Measurements from ENCODE around the gene ZNF804B.

The ZNF804B gene

GRCh38 chr7:88759230-88760135, at the start of gene ZNF804B:
Gene ZNF804B, plus strand, starts transcription at chr7:88759700. Its CDS starts 277 bp downstream, at chr7:88759977.
- DNase-seq (ENCODE audit: low spot score): no peak

- no peak for DNase-seq (ENCODE audit: low spot score)
These were observed 23.6 kb upstream of the ZNF804B start for GRCh38 chr7:88735920-88736319.

GRCh38 chr7:88737632-88738031, 21.9 kb upstream of the ZNF804B start:
- DNase-seq (ENCODE audit: low spot score): no peak

GRCh38 chr7:88746126-88746525, 13.4 kb upstream of the ZNF804B start:
- no peak for DNase-seq (ENCODE audit: low spot score)

- DNase-seq (ENCODE audit: low spot score): no peak
These were observed 2.7 kb upstream of the ZNF804B start for GRCh38 chr7:88756802-88757201.

- no peak for DNase-seq (ENCODE audit: low spot score)
These were observed 2.1 kb upstream of the ZNF804B start for GRCh38 chr7:88757371-88757770.

- DNase-seq (ENCODE audit: low spot score): no peak
These were observed 895 bp upstream of the ZNF804B start for GRCh38 chr7:88758381-88759229.

GRCh38 chr7:88760136-88760515, 626 bp downstream of the ZNF804B start:
- DNase-seq (ENCODE audit: low spot score): no peak

- no peak for DNase-seq (ENCODE audit: low spot score)
These were observed 2.3 kb downstream of the ZNF804B start for GRCh38 chr7:88761779-88762178.

- DNase-seq (ENCODE audit: low spot score): no peak
These were observed 11.9 kb downstream of the ZNF804B start for GRCh38 chr7:88771417-88771816.

- DNase-seq (ENCODE audit: low spot score): no peak
These were observed 13.3 kb downstream of the ZNF804B start for GRCh38 chr7:88772776-88773175.

- no peak for DNase-seq (ENCODE audit: low spot score)
These were observed 16.3 kb downstream of the ZNF804B start for GRCh38 chr7:88775838-88776237.

GRCh38 chr7:88787777-88788176, 28.3 kb downstream of the ZNF804B start:
- no peak for DNase-seq (ENCODE audit: low spot score)

- DNase-seq (ENCODE audit: low spot score): peak; percentile 6
These were observed 30.1 kb downstream of the ZNF804B start for GRCh38 chr7:88789480-88790064.

GRCh38 chr7:88791891-88792290, 32.4 kb downstream of the ZNF804B start:
- DNase-seq (ENCODE audit: low spot score): no peak

GRCh38 chr7:88792361-88792760, 32.9 kb downstream of the ZNF804B start:
- no peak for DNase-seq (ENCODE audit: low spot score)

- no peak for DNase-seq (ENCODE audit: low spot score)
These were observed 36.1 kb downstream of the ZNF804B start, which contains the start of gene TEX47 for GRCh38 chr7:88795553-88795952. Gene TEX47, minus strand, starts transcription at chr7:88795737. Its CDS starts 795 bp downstream, at chr7:88794942.

- DNase-seq (ENCODE audit: low spot score): no peak
These were observed 41.5 kb downstream of the ZNF804B start for GRCh38 chr7:88801046-88801445.

GRCh38 chr7:88806280-88807037, 47.0 kb downstream of the ZNF804B start:
- DNase-seq (ENCODE audit: low spot score): no peak

GRCh38 chr7:88818552-88818951, 59.1 kb downstream of the ZNF804B start:
- DNase-seq (ENCODE audit: low spot score): no peak

- DNase-seq (ENCODE audit: low spot score): no peak
These were observed 66.7 kb downstream of the ZNF804B start for GRCh38 chr7:88826222-88826621.
